MM.1S (cell line): ENCODE data around the gene SCRN3.

Experiments
- DNase-seq: peaks from one replicate; pipeline ENCODE4 v3.0.0-alpha.2; 2015
- H2AFZ ChIP-seq: fragments of 300-600 bp; sonication (generic); 2 replicates; pipeline ENCODE4 v1.6.0; 2016; ENCODE audit warnings: antibody characterized with exemption, low read length
- H3F3A ChIP-seq: fragments of 300-600 bp; sonication (generic); 2 replicates; pipeline ENCODE4 v1.6.1; 2016; ENCODE audit warnings: mild to moderate bottlenecking, antibody characterized with exemption, low read length, moderate library complexity, mixed read lengths; ENCODE audit not compliant: insufficient read depth
- H3K27ac ChIP-seq: fragments of 300-600 bp; sonication (generic); 2 replicates; pipeline ENCODE4 v1.5.1; 2016; ENCODE audit warnings: mild to moderate bottlenecking, low read length
- H3K27me3 ChIP-seq: fragments of 300-600 bp; sonication (generic); replicated peaks from 2 replicates; pipeline ENCODE4 v1.6.0; 2016; ENCODE audit warnings: low read length; ENCODE audit not compliant: insufficient read depth
- H3K36me3 ChIP-seq: fragments of 300-600 bp; sonication (generic); replicated peaks from 2 replicates; pipeline ENCODE4 v1.6.1; 2016; ENCODE audit warnings: mild to moderate bottlenecking, low read length, mixed read lengths; ENCODE audit not compliant: insufficient read depth
- H3K4me1 ChIP-seq: fragments of 300-600 bp; sonication (generic); 2 replicates; pipeline ENCODE4 v1.6.1; 2016; ENCODE audit warnings: low read length, mixed read lengths
- H3K4me2 ChIP-seq: fragments of 300-600 bp; sonication (generic); 2 replicates; pipeline ENCODE4 v1.6.0; 2016; ENCODE audit warnings: low read depth, low read length
- H3K4me3 ChIP-seq: fragments of 300-600 bp; sonication (generic); 2 replicates; pipeline ENCODE4 v1.5.1; 2016; ENCODE audit warnings: low read length, mixed read lengths
- H3K79me2 ChIP-seq: fragments of 300-600 bp; sonication (generic); 2 replicates; pipeline ENCODE4 v1.6.1; 2016; ENCODE audit warnings: mixed run types, low read length, mixed read lengths
- H3K9ac ChIP-seq: fragments of 300-600 bp; sonication (generic); 2 replicates; pipeline ENCODE4 v1.6.1; 2016; ENCODE audit warnings: low read length, mixed read lengths
- H3K9me2 ChIP-seq: fragments of 300-600 bp; sonication (generic); replicated peaks from 2 replicates; pipeline ENCODE4 v1.6.1; 2016; ENCODE audit warnings: mild to moderate bottlenecking, low read length, mixed read lengths; ENCODE audit not compliant: insufficient read depth
- H3K9me3 ChIP-seq: fragments of 300-600 bp; sonication (generic); replicated peaks from 2 replicates; pipeline ENCODE4 v1.6.1; 2016; ENCODE audit warnings: mild to moderate bottlenecking, low read length, mixed read lengths; ENCODE audit not compliant: insufficient read depth
- H4K20me1 ChIP-seq: fragments of 300-600 bp; sonication (generic); 2 replicates; pipeline ENCODE4 v1.6.1; 2016; ENCODE audit warnings: mild to moderate bottlenecking, low read length, moderate library complexity, mixed read lengths; ENCODE audit not compliant: insufficient read depth
- CTCF ChIP-seq: fragments of 300-600 bp; sonication (generic); IDR thresholded peaks from 2 replicates; pipeline ENCODE4 v1.5.1; 2016; ENCODE audit warnings: antibody characterized with exemption, low read length, mixed read lengths
- EZH2 ChIP-seq: fragments of 300-600 bp; sonication (generic); optimal IDR thresholded peaks from 2 replicates; pipeline ENCODE3; 2017; ENCODE audit warnings: low read depth, mild to moderate bottlenecking, antibody characterized with exemption, low read length, mixed read lengths
- EZH2phosphoT487 ChIP-seq: fragments of 300-600 bp; sonication (generic); IDR thresholded peaks from 2 replicates; pipeline ENCODE4 v1.6.1; 2018; ENCODE audit warnings: antibody characterized with exemption, low read length

SCRN3 gene

GRCh38 chr2:174444761-174445160 is 49.2 kb downstream of the SCRN3 start:
- Histone ChIP-seq H3K9ac (no peak overlapping the region), H4K20me1 (no peaks in the 10 kb centered on the region), H3K4me1 (peaks cover under 1% of the 10 kb centered on the region), H3K4me2 (no peak overlapping the region), H3K27me3 (no peaks in the 10 kb centered on the region), H3K79me2 (no peaks in the 10 kb centered on the region), H3K36me3 (peaks cover 3% of the 10 kb centered on the region; the same call in 1 of the 2 replicates), H3K4me3 (no peak overlapping the region), H3F3A (no peaks in the 10 kb centered on the region), H3K9me3 (no peaks in the 10 kb centered on the region), H3K9me2 (no peaks in the 10 kb centered on the region), H3K27ac (no peak overlapping the region), H2AFZ (no peak overlapping the region)
- no peak for DNase-seq
- TF ChIP-seq EZH2phosphoT487 (no peak), CTCF (no peak), EZH2 (no peak)

- no peak overlapping the region for H3K27ac ChIP-seq
- H3K9ac ChIP-seq = no peak overlapping the region
- no peak for DNase-seq
- no peaks in the 10 kb centered on the region for H3K9me2 ChIP-seq
- H3F3A ChIP-seq = no peaks in the 10 kb centered on the region
- H3K4me2 ChIP-seq = no peak overlapping the region
- no peaks in the 10 kb centered on the region for H3K9me3 ChIP-seq
- H3K4me3 ChIP-seq = no peak overlapping the region
- no peaks in the 10 kb centered on the region for H3K79me2 ChIP-seq
- H3K27me3 ChIP-seq = no peaks in the 10 kb centered on the region
- no peaks in the 10 kb centered on the region for H4K20me1 ChIP-seq
- H2AFZ ChIP-seq = no peak overlapping the region
- no peak for TF ChIP-seq CTCF
- no peak for TF ChIP-seq EZH2phosphoT487
- TF ChIP-seq EZH2 = no peak
- peaks cover 3% of the 10 kb centered on the region; the same call in 1 of the 2 replicates for H3K36me3 ChIP-seq
- H3K4me1 ChIP-seq = peaks cover 5% of the 10 kb centered on the region
Measured at GRCh38 chr2:174445248-174445647, 49.7 kb downstream of the SCRN3 start.

- H3K27ac ChIP-seq = no peak overlapping the region
- no peak overlapping the region for H3K4me3 ChIP-seq
- H3F3A ChIP-seq = no peaks in the 10 kb centered on the region
- H3K4me1 ChIP-seq = peaks cover 17% of the 10 kb centered on the region
- H3K9me3 ChIP-seq = no peaks in the 10 kb centered on the region
- H3K79me2 ChIP-seq = no peaks in the 10 kb centered on the region
- H3K9ac ChIP-seq = no peak overlapping the region
- H3K9me2 ChIP-seq = no peaks in the 10 kb centered on the region
- no peak for DNase-seq
- H3K36me3 ChIP-seq = peaks cover 3% of the 10 kb centered on the region; the same call in 1 of the 2 replicates
- TF ChIP-seq CTCF (no peak), EZH2 (no peak), EZH2phosphoT487 (no peak)
- H4K20me1 ChIP-seq = no peaks in the 10 kb centered on the region
- no peak overlapping the region for H2AFZ ChIP-seq
- no peaks in the 10 kb centered on the region for H3K27me3 ChIP-seq
- H3K4me2 ChIP-seq = no peak overlapping the region
Measured at GRCh38 chr2:174446531-174446930, 51.0 kb downstream of the SCRN3 start.

- H3F3A ChIP-seq = no peaks in the 10 kb centered on the region
- DNase-seq = no peak
- TF ChIP-seq CTCF (no peak), EZH2phosphoT487 (no peak), EZH2 (no peak)
- no peak overlapping the region for H3K27ac ChIP-seq
- no peaks in the 10 kb centered on the region for H4K20me1 ChIP-seq
- H3K9ac ChIP-seq = no peak overlapping the region
- H3K4me1 ChIP-seq = peaks cover 18% of the 10 kb centered on the region
- H2AFZ ChIP-seq = no peak overlapping the region
- H3K36me3 ChIP-seq = peaks cover 3% of the 10 kb centered on the region; the same call in 1 of the 2 replicates
- H3K79me2 ChIP-seq = no peaks in the 10 kb centered on the region
- H3K9me2 ChIP-seq = no peaks in the 10 kb centered on the region
- no peaks in the 10 kb centered on the region for H3K27me3 ChIP-seq
- H3K4me2 ChIP-seq = no peak overlapping the region
- H3K9me3 ChIP-seq = no peaks in the 10 kb centered on the region
- no peak overlapping the region for H3K4me3 ChIP-seq
Measured at GRCh38 chr2:174449033-174449432, 53.5 kb downstream of the SCRN3 start.
